GM18870 (cell line): ENCODE results near the gene NDUFS8.

Source experiments
- ATAC-seq: cut with Tn5 transposase; IDR thresholded peaks from one replicate; pipeline ENCODE4 v1.9.1; 2021; ENCODE audit warnings: moderate library complexity; ENCODE audit not compliant: unreplicated experiment

The NDUFS8 gene

GRCh38 chr11:68035266-68035876, 4.9 kb downstream of the NDUFS8 start:
- no peak for ATAC-seq

- no peak for ATAC-seq
These were observed 5.7 kb downstream of the NDUFS8 start for GRCh38 chr11:68036141-68036716.

- no peak for ATAC-seq
These were observed 6.3 kb downstream of the NDUFS8 start for GRCh38 chr11:68036717-68037239.

GRCh38 chr11:68037411-68038225, 7.1 kb downstream of the NDUFS8 start:
- ATAC-seq, result no peak

- ATAC-seq, result no peak
These were observed 7.8 kb downstream of the NDUFS8 start for GRCh38 chr11:68038226-68038717.

- ATAC-seq, result no peak
These were observed 8.4 kb downstream of the NDUFS8 start, which contains the start of gene TCIRG1 for GRCh38 chr11:68038718-68039525. TSS of gene TCIRG1 (plus strand) at chr11:68039025. CDS start at chr11:68041272, 2,247 bp downstream.

GRCh38 chr11:68039526-68040086, 9.1 kb downstream of the NDUFS8 start:
- no peak for ATAC-seq

- peak; percentile 50 for ATAC-seq
These were observed 9.8 kb downstream of the NDUFS8 start for GRCh38 chr11:68040101-68040956.

- no peak for ATAC-seq
These were observed 10.6 kb downstream of the NDUFS8 start for GRCh38 chr11:68040957-68041591.

GRCh38 chr11:68041617-68042218, 11.2 kb downstream of the NDUFS8 start:
- no peak for ATAC-seq

- no peak for ATAC-seq
These were observed 11.9 kb downstream of the NDUFS8 start for GRCh38 chr11:68042219-68043028.

- ATAC-seq, result no peak
These were observed 12.5 kb downstream of the NDUFS8 start for GRCh38 chr11:68043029-68043348.

GRCh38 chr11:68043349-68044144, 13.1 kb downstream of the NDUFS8 start:
- no peak for ATAC-seq

GRCh38 chr11:68044145-68044813, 13.8 kb downstream of the NDUFS8 start:
- no peak for ATAC-seq

GRCh38 chr11:68044898-68045351, 14.4 kb downstream of the NDUFS8 start:
- no peak for ATAC-seq
